HepG2 (cell line): ENCODE data around the gene LHX1.

ENCODE experiments used
- POLR2AphosphoS5 ChIP-seq: IDR thresholded peaks from 2 replicates; pipeline ENCODE4 v1.6.1; 2012; ENCODE audit warnings: low read depth, low read length
- YY1 ChIP-seq: IDR thresholded peaks from 2 replicates; pipeline ENCODE4 v1.6.1; 2011; ENCODE audit warnings: low read length, low read depth, moderate library complexity, mild to moderate bottlenecking; ENCODE audit not compliant: insufficient read depth, insufficient replicate concordance
- ZNF513 ChIP-seq: sonication (generic); formaldehyde crosslinking; conservative IDR thresholded peaks from 2 replicates; pipeline ENCODE4 v1.5.0; 2020; ENCODE audit warnings: missing genetic modification reagents
- TF ChIP-seq, protein P1 (sequence below): sonication (generic); formaldehyde crosslinking; IDR thresholded peaks from 2 replicates; pipeline ENCODE4 v1.5.0; 2020; ENCODE audit warnings: mild to moderate bottlenecking, missing genetic modification reagents, moderate library complexity
- TF ChIP-seq, protein P2 (sequence below): sonication (generic); formaldehyde crosslinking; IDR thresholded peaks from 2 replicates; pipeline ENCODE4 v1.4.0; 2020; ENCODE audit warnings: missing genetic modification reagents

DNA sequence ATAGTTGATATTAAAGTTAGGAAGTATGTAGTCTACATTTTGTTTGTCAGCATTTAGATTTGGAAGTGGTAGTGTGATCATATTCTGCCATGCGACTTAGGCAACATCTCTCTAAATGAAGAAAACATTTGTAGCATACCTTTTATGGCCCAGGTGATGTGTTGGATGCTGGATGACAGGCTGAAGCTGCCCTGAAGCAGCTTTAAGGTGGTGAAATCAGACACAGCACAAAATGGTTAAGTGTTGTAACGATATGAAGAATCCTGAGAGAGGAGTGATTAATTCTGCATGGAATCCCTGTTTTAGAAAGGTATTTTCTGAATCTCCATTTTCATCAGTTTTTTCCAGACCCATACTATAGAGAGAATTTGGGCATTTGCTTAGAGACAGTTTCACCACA, 39.8 kb downstream of the LHX1 start:
- TF ChIP-seq ZNF513 (CRISPR knock-in tag) (no peak), POLR2AphosphoS5 (no peak), YY1 (no peak)
- TF ChIP-seq, protein P1, sequence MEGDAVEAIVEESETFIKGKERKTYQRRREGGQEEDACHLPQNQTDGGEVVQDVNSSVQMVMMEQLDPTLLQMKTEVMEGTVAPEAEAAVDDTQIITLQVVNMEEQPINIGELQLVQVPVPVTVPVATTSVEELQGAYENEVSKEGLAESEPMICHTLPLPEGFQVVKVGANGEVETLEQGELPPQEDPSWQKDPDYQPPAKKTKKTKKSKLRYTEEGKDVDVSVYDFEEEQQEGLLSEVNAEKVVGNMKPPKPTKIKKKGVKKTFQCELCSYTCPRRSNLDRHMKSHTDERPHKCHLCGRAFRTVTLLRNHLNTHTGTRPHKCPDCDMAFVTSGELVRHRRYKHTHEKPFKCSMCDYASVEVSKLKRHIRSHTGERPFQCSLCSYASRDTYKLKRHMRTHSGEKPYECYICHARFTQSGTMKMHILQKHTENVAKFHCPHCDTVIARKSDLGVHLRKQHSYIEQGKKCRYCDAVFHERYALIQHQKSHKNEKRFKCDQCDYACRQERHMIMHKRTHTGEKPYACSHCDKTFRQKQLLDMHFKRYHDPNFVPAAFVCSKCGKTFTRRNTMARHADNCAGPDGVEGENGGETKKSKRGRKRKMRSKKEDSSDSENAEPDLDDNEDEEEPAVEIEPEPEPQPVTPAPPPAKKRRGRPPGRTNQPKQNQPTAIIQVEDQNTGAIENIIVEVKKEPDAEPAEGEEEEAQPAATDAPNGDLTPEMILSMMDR (CRISPR knock-in tag), result no peak
- TF ChIP-seq, protein P2, sequence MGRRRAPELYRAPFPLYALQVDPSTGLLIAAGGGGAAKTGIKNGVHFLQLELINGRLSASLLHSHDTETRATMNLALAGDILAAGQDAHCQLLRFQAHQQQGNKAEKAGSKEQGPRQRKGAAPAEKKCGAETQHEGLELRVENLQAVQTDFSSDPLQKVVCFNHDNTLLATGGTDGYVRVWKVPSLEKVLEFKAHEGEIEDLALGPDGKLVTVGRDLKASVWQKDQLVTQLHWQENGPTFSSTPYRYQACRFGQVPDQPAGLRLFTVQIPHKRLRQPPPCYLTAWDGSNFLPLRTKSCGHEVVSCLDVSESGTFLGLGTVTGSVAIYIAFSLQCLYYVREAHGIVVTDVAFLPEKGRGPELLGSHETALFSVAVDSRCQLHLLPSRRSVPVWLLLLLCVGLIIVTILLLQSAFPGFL, result no peak
